Esophagus (tissue), 2 donors: ENCODE measurements around the gene HTRA1. TPM values are rescaled to one million over a fixed set of nuclear protein-coding genes. Genes with fewer than 3 reads are reported as not detected.

Experiments used
- H3K27ac ChIP-seq, 2 donors: one replicate each; pipeline ENCODE4 v1.5.1; 2013; ENCODE audit warnings: low read depth in 2 of 2, mild to moderate bottlenecking in 2 of 2, inconsistent platforms in 1 of 2, low read length in 1 of 2, moderate library complexity in 1 of 2
- H3K27me3 ChIP-seq, 2 donors: one replicate each; pipeline ENCODE4 v1.6.1; 2013; ENCODE audit warnings: low read length in 2 of 2, control low read depth in 1 of 2, mild to moderate bottlenecking in 1 of 2; ENCODE audit not compliant: insufficient read depth in 2 of 2, control insufficient read depth in 1 of 2
- H3K36me3 ChIP-seq, 2 donors: one replicate each; pipeline ENCODE4 v1.6.1; 2013; ENCODE audit warnings: low read length in 1 of 2; ENCODE audit not compliant: control insufficient read depth in 2 of 2, insufficient read depth in 2 of 2
- H3K4me1 ChIP-seq, 2 donors: one replicate each; pipeline ENCODE4 v1.6.1; 2013; ENCODE audit warnings: low read length in 1 of 2; ENCODE audit not compliant: control insufficient read depth in 2 of 2, insufficient read depth in 2 of 2
- H3K4me3 ChIP-seq, 2 donors: one replicate each; pipeline ENCODE4 v1.5.1; 2013; ENCODE audit warnings: low read length in 2 of 2, mild to moderate bottlenecking in 2 of 2, low read depth in 1 of 2, moderate library complexity in 1 of 2
- H3K9me3 ChIP-seq, 2 donors: one replicate each; pipeline ENCODE4 v1.6.1; 2013; ENCODE audit warnings: mild to moderate bottlenecking in 2 of 2, low read depth in 1 of 2, low read length in 1 of 2, moderate library complexity in 1 of 2; ENCODE audit not compliant: control insufficient read depth in 2 of 2, insufficient read depth in 1 of 2
- WGBS, 2 donors: extraction: QIAGEN DNeasy Blood & Tissue Kit; methylation state at CpG; one replicate each; pipeline ENCODE4 v1.1.7; 2013; 5-methylcytosine and 5-hydroxymethylcytosine counted together
- polyA plus RNA-seq, 2 donors: library from polyadenylated mRNA; stranded (reverse); fragments of 200-250 nt; gene quantifications; one replicate each; pipeline ENCODE4 v1.2.3, GENCODE V29; 2013
- donor health status: healthy with polysubstance abuse.
- donor health status: Bipolar disorder and iron deficiency.

Gene HTRA1
- polyA plus RNA-seq, 2 donors, result 11.7 to 19.5 TPM

DNA sequence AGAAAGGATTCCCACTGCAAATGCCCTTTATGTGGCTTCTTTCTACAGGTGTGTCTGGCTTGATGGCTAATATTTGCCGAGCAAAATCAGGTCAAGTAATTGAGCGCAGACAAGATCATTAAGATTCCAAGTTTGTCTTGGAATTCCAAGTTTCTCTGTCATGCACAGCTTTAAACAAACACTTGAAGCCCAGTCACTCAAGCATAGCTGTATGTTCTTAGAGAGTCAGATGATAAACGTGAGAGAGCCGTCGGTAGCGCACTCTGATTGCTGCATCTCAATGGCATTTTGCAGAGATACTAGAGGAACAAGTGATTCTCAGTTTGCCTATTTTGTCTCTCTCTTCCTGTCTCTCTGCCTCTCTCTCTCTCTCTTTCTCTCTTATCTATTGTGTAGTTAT, 99.9 kb downstream of the HTRA1 start:
- Histone ChIP-seq H3K27me3 (peaks cover 0 to 3% of the 10 kb centered on the region in 2 donors), H3K36me3 (no peaks in the 10 kb centered on the region), H3K27ac (no peak overlapping the region), H3K4me1 (no peaks in the 10 kb centered on the region), H3K9me3 (peaks cover 0 to 2% of the 10 kb centered on the region in 2 donors), H3K4me3 (no peak overlapping the region)
- WGBS, 2 donors, result 52 to 67% methylated on average over 6 of the region's 6 CpGs

DNA sequence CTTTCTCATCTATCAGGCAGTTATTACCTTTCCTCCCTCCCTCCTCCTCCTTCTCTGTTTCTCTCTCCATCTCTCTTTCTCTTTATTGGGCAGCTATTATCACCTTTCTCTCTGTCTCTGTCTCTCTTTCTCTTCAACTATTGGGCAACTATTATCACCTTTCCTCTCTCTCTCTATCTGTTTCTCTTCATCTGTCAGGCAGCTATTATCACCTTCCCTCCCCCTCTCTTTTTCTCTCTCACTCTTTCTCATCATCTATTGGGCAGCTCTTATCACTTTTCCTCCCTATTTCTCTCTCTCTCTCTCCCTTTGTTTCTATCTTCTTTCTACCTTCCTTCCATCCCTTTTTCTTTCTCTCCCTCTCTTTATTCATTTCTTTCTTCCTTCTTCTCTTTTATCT, 100.4 kb downstream of the HTRA1 start:
- Histone ChIP-seq H3K4me1 (no peaks in the 10 kb centered on the region), H3K9me3 (no peaks in the 10 kb centered on the region), H3K27ac (no peak overlapping the region), H3K27me3 (peaks cover 0 to 3% of the 10 kb centered on the region in 2 donors), H3K4me3 (no peak overlapping the region), H3K36me3 (no peaks in the 10 kb centered on the region)

Other genes with a start within 250 kb of the HTRA1 start
- gene BTBD16, start 190.3 kb upstream of the HTRA1 start, polyA plus RNA-seq, result under 1 TPM; 0.04 to 0.20 TPM
- 10 to 100 TPM; 14.8 to 19.8 TPM for gene PLEKHA1, start 86.8 kb upstream of the HTRA1 start, polyA plus RNA-seq
- gene ARMS2, start 6.9 kb upstream of the HTRA1 start, polyA plus RNA-seq, result not detected
- gene DMBT1, start 99.2 kb downstream of the HTRA1 start, polyA plus RNA-seq, result under 1 TPM; 0.16 to 0.35 TPM
- not detected for gene C10orf120, start 238.3 kb downstream of the HTRA1 start, polyA plus RNA-seq